ENCODE measurements around the gene MICB.

MICB gene

DNA sequence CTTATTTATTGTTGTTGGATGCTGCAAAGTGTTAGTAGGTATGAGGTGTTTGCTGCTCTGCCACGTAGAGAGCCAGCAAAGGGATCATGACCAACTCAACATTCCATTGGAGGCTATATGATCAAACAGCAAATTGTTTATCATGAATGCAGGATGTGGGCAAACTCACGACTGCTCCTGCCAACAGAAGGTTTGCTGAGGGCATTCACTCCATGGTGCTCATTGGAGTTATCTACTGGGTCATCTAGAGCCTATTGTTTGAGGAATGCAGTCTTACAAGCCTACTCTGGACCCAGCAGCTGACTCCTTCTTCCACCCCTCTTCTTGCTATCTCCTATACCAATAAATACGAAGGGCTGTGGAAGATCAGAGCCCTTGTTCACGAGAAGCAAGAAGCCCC lies 12.1 kb downstream of the MICB start:
- no peak for DNase-seq

- DNase-seq = no peak
Observed at GRCh38 chr6:31513456-31514165, 15.7 kb downstream of the MICB start.

DNA sequence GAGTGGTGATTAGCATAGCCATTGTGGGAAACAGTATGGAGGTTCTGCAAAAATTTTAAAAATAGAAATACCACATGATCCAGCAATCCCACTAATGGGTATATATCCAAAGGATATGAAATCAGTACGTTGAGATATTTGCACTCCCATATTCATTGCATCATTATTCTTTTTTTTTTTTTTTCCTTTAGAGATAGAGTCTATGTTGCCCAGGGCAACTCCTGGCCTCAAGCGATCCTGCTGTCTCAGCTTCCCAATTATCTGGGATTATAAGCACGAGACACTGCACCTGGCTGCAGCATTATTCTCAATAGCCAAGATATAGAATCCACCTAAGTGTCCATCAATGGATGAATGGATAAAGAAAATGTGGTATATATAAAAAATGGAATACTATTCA lies 23.9 kb downstream of the MICB start:
- DNase-seq = no peak

DNA sequence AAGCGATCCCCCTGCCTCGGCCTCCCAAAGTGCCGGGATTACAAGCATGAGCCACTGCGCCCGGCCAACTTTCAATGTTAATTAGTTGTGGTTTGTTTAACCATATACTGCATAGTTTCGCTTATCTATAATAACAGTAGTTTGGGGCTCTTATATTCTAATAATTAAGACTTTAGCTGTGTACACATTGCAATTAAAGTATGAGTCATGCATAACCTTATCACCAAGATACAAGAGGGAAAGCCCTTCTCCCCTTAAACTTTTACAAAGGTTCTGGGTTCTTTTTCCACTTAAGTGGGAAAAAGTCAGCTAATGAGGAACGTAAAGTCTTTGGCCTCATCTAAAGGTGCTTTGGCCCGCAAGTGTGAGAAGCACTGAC lies 27.6 kb downstream of the MICB start:
- DNase-seq = no peak

GRCh38 chr6:31525932-31526591 lies 28.1 kb downstream of the MICB start:
- no peak for DNase-seq

GRCh38 chr6:31528307-31528777 lies 30.4 kb downstream of the MICB start:
- no peak for DNase-seq

GRCh38 chr6:31528821-31529328 lies 30.9 kb downstream of the MICB start, which contains the start of gene MCCD1:
TSS of gene MCCD1 (plus strand) at chr6:31528962. CDS start at chr6:31529015, 53 bp downstream.
- DNase-seq = no peak

DNA sequence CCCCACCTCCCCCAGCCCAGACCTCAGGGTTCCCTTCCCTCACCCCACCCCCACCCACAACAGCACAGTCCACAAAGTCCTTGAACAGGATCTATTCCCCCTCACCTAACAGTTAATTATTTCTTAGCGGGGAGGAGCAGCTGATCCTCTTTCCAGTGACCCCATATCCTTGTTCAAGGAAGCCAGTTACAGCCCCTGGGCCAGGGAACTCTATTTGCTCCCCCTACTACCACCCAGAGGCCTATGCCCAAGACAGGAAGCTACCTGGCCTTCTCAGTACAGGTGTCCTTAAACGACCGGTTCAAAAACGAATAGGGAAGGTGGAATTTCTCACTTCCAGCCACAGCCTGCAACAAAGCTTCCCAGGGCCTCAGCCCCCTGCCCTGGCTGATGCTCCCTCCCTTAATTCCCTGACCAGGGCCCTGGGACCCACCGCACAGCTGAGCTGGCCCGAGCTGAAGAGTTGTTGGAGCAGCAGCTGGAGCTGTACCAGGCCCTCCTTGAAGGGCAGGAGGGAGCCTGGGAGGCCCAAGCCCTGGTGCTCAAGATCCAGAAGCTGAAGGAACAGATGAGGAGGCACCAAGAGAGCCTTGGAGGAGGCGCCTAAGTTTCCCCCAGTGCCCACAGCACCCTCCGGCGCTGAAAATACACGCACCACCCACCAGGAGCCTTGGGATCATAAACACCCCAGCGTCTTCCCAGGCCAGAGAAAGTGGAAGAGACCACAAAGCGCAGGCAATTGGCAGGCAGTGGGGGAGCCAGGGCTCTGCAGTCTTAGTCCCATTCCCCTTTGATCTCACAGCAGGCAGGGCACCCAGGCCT lies 31.6 kb downstream of the MICB start:
- no peak for DNase-seq

- no peak for DNase-seq
Observed at GRCh38 chr6:31530659-31531058, 32.7 kb downstream of the MICB start.

GRCh38 chr6:31531162-31531561 lies 33.2 kb downstream of the MICB start:
- no peak for DNase-seq

- no peak for DNase-seq
Observed at GRCh38 chr6:31531771-31532643, 34.1 kb downstream of the MICB start.

DNA sequence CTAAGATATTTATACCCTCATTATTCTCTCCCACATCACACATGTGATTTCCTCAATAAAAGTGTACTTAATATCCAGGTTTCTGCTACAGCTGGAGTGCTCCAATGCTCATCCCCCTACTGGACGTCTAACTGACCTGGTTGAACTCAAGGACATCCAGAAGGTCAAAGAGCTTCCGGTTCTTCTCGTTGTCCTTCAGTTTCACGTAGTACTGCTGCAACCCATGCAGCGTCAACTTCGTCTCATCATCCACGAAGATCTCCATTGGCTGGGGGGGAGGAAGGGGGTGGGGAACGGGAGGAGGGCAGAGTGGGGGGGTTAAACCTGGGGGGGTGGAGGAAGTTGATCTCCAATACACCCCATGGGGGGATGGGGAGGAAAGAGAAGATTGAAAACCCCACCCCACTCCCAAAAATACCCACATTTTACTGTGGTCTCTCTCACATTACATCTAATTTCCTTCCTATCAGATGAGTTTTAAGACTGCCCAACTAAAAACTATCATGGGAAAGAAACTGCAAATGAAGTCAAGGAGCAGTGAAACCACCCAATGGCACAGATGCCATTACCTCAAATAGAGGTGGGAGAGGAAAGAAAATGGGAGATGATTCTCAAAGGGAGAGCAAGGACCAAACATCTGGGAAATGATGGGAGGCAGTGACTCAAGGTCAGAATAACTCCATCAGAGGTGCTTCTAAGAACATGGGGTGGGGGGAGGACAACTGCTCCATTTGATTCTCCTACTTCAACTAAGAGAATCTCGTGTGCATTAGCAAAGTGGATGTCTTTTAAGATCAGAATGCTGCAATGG lies 34.9 kb downstream of the MICB start:
- DNase-seq = no peak

DNA sequence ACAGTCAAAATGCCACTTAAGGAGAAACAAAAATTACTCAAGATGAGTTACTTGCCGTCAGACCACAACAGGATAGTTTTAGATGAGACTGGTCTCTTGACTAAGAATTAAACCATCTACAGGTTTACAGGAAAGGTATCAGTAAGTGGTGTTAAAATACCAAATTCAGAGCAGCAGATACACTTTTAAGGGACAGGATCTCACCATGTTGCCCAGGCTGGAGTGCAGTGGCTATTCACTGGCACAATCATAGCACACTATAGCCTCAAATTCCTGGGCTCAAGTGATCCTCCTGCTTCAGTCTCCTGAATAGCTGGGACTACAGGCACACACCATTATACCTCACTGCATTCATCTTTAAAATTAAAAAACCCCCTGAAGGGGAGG lies 35.5 kb downstream of the MICB start:
- no peak for DNase-seq

GRCh38 chr6:31534011-31534410 lies 36.1 kb downstream of the MICB start:
- DNase-seq = no peak

DNA sequence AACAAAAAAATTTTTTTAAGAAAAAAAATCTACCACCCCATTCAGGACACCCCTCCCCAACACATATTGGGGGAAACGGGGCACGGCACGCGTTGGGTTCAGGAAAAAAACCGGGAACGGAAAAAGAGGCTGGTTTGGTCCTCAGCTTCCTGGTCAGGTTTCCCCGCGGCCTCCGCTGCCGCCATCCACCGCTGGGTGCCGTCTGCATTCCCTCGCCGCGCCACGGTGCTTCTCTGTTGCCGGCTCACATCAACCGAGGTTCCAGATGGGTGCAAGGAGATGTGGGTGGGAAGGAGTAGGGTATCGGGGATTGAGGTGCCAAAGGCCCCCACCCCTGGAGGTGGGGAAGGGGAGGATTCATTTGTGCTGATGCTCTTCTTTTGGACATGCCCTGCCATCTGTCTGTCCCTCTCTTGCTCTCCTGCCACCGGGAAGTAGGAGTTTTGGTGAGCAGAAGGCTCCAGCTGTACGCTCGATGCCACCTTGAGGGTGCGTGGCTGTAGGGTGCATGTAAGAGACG lies 36.6 kb downstream of the MICB start:
- no peak for DNase-seq

DNA sequence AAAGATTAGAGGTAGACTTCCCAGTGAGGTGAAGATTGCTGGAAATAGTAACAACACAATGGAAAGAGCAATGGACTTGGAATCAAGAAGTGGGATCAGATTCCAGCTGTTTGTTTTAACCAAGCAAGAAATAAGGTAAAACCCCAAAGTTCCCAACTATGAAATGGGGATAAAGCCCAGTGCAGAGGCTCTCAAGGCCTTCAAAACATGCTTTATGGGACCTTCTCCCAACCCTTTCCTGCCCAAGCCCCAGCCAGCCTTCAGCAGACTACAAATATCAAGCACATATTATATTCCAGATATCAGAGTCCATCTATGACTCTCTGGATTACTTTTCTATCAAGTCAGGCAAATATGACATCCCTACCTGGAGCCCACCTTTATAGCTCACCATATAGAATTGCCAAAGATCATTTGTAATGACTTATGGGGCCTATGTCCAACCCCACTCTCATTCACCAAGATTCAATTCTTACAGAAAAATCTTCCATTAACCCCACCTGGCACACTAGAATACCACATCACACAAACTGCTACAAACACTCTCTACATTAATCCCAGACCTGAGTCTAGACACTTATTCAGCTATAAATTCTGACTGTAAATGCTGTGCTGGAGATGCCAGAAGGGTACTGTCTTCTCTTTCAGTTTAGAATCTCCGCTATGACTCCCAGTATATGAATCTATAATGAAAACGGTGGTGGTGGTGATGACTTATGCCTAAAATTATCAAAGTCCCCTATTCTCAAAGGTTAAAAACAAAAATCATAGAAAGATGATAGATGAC lies 37.8 kb downstream of the MICB start:
- no peak for DNase-seq

- DNase-seq = no peak
Observed at GRCh38 chr6:31538805-31539400, 41.0 kb downstream of the MICB start.

DNA sequence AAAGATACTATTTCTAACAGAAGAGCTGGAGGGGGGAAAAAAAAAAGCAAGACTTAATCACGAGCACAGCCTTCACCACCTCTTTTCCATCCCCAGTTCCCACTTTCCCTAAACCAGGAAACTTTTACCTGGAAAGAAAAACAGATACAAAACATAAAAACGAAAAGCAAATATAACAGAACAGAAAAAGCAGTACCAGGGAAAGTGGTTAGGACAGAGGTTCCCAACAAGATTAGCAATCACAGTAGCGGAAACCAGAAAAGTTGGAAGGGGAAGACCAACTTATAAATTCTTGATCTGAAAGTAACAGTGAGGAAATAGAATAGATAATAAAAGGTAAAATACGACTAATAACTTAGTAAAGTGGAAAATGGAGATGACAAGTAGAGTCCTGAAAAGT lies 42.7 kb downstream of the MICB start:
- no peak for DNase-seq

DNA sequence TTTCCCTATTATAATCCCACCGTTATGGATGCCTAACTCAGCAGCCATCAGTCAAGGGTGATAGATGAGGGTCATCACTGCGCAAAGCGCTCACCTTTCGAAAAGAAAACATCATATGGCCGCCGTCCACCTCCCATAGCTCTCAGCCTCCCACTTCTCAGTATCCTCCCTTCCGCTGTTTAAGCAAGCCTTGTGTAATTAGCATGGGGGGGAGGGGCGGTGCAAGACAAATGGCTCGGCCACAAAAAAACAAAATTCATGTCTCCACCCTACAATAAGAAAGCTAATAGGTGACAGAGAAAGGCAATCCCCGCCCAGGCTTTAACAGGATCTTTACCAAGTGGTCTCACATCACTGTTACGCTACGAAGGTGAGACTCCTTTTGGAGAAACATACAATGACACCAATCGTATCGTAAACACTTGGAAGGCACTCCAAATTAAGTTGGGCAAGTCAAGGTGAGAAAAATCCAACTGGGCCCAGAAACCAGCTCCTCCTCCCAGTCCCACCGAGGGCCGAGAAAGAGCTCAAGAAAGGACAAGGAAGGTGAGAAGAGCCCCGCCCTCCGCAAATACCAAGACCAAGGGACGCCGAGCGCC lies 43.2 kb downstream of the MICB start:
- peak; percentile 72 for DNase-seq
